GM10248 (cell line): ENCODE data around the gene TMA16.

Source experiments
- CTCF ChIA-PET: fragments of 300-600 bp; sonication (Branson Sonifier 250); formaldehyde crosslinking; extraction: SDS; loops from one replicate; lab custom pipeline; 2021; ENCODE audit warnings: antibody characterized with exemption; lab: Yijun Ruan, JAX
- POLR2A ChIA-PET: fragments of 350-650 bp; sonication (Branson Sonifier 250); formaldehyde crosslinking; extraction: SDS; loops from one replicate; lab custom pipeline; 2020; ENCODE audit warnings: antibody characterized with exemption; lab: Yijun Ruan, JAX
- DNase-seq: peaks from one replicate; pipeline ENCODE4 v3.0.0; 2012; ENCODE audit errors: extremely low spot score
- TF ChIP-seq, protein P1 (sequence below): IDR thresholded peaks from 2 replicates; pipeline ENCODE4 v1.5.1; 2012; ENCODE audit warnings: mild to moderate bottlenecking, low read depth; ENCODE audit errors: extremely low read depth, missing control alignments, control extremely low read depth

Gene TMA16

GRCh38 chr4:163556650-163557391 lies 62.3 kb downstream of the TMA16 start:
- TF ChIP-seq, protein P1, sequence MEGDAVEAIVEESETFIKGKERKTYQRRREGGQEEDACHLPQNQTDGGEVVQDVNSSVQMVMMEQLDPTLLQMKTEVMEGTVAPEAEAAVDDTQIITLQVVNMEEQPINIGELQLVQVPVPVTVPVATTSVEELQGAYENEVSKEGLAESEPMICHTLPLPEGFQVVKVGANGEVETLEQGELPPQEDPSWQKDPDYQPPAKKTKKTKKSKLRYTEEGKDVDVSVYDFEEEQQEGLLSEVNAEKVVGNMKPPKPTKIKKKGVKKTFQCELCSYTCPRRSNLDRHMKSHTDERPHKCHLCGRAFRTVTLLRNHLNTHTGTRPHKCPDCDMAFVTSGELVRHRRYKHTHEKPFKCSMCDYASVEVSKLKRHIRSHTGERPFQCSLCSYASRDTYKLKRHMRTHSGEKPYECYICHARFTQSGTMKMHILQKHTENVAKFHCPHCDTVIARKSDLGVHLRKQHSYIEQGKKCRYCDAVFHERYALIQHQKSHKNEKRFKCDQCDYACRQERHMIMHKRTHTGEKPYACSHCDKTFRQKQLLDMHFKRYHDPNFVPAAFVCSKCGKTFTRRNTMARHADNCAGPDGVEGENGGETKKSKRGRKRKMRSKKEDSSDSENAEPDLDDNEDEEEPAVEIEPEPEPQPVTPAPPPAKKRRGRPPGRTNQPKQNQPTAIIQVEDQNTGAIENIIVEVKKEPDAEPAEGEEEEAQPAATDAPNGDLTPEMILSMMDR: no peak
- POLR2A ChIA-PET: no interaction called here
- CTCF ChIA-PET: interaction anchor here (0.7 to 10.6 kb wide), 28 partner anchors 9 to 1223 kb away, joined by 3 to 158 read pairs (median 7); no protein-coding TSS in a partner anchor
- DNase-seq: no peak

GRCh38 chr4:163558539-163559044 lies 64.1 kb downstream of the TMA16 start:
- DNase-seq: no peak
- ChIA-PET POLR2A (no interaction called here), CTCF (interaction anchor here (1.0 to 10.6 kb wide), 6 partner anchors 10 to 211 kb away, joined by 3 to 87 read pairs (median 5); no protein-coding TSS in a partner anchor)
- TF ChIP-seq, protein P1: no peak

DNA sequence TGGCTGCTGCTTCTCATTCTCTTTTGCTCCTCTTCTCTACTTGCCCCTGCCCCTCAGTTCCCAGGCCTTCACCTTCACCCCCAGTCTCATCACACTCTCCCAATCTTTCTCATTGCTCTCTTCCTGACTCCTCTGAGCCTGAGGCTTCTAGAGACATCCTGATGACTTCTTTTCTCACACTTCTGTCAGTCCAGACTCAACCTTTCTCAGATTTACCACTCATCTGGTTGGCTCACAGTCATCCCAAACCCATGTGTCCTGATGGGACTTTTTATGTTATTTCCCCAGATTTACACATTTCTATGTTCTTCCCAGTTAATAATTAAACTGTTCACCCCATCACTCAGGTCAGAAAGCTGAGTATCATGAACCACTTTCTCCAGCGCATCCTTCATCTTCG lies 68.0 kb downstream of the TMA16 start:
- TF ChIP-seq, protein P1: no peak
- POLR2A ChIA-PET: no interaction called here
- no peak for DNase-seq
- CTCF ChIA-PET: interaction anchor here (1.2 to 7.5 kb wide), 3 partner anchors 9 to 119 kb away, joined by 3 to 57 read pairs (median 4); no protein-coding TSS in a partner anchor

DNA sequence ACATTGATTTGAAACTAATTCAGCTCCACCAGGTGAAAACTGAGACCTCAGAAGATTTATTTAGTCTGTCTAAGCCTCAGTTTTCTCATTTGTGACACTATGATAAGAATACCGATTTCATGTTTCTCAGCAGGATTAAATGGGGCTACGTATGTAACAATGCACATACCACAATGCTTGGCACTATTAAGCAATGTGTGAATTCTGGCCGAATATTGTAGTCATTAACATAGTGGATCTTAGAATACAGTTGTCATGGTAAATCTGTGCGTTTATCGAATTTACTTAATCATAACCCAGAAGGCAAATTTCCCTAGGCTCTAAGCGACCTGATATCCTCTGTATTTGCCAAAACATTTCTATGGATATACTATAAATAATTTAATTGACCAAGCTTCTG lies 69.1 kb downstream of the TMA16 start:
- ChIA-PET CTCF (interaction anchor here (1.2 to 7.5 kb wide), 3 partner anchors 8 to 118 kb away, joined by 3 to 57 read pairs (median 4); no protein-coding TSS in a partner anchor), POLR2A (no interaction called here)
- TF ChIP-seq, protein P1: no peak
- no peak for DNase-seq

- ChIA-PET CTCF (interaction anchor here (1.0 to 7.5 kb wide), 4 partner anchors 9 to 117 kb away, joined by 3 to 57 read pairs (median 16); no protein-coding TSS in a partner anchor), POLR2A (no interaction called here)
- TF ChIP-seq, protein P1: no peak
- no peak for DNase-seq
Observed at GRCh38 chr4:163564221-163564720, 69.8 kb downstream of the TMA16 start.

GRCh38 chr4:163565226-163566135 lies 71.0 kb downstream of the TMA16 start:
- no peak for DNase-seq
- CTCF ChIA-PET: interaction anchor here (0.8 to 3.4 kb wide), 4 partner anchors 10 to 115 kb away, joined by 3 to 18 read pairs (median 8); no protein-coding TSS in a partner anchor
- TF ChIP-seq, protein P1: no peak
- POLR2A ChIA-PET: no interaction called here
